Measurements from ENCODE around the gene DYNC1I1.

DNA sequence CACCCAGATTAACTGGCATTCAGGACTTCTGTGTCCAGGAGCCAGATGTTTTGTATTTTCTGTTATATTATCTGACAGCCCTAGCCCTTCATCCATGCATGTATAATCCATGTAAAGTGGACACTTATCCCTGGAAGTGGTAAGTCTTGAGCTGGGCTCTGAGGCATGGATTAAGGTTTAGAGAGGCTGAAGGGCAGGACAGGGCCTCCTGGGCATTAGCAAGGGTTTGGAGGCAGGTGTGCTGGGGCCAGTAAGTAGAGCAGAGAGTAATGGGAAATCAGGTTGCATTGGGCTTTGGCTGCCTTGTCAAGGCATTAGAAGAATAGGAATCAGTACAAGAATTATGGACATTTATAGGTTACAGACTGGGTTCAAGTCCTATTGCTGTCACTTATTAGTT, 138.0 kb downstream of the DYNC1I1 start:
- TF ChIP-seq, protein P1, sequence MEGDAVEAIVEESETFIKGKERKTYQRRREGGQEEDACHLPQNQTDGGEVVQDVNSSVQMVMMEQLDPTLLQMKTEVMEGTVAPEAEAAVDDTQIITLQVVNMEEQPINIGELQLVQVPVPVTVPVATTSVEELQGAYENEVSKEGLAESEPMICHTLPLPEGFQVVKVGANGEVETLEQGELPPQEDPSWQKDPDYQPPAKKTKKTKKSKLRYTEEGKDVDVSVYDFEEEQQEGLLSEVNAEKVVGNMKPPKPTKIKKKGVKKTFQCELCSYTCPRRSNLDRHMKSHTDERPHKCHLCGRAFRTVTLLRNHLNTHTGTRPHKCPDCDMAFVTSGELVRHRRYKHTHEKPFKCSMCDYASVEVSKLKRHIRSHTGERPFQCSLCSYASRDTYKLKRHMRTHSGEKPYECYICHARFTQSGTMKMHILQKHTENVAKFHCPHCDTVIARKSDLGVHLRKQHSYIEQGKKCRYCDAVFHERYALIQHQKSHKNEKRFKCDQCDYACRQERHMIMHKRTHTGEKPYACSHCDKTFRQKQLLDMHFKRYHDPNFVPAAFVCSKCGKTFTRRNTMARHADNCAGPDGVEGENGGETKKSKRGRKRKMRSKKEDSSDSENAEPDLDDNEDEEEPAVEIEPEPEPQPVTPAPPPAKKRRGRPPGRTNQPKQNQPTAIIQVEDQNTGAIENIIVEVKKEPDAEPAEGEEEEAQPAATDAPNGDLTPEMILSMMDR (conservative IDR thresholded peaks at IDR 0.05; ENCODE audit: low read depth in 2 of 2): no peak
- TF ChIP-seq, protein P2, sequence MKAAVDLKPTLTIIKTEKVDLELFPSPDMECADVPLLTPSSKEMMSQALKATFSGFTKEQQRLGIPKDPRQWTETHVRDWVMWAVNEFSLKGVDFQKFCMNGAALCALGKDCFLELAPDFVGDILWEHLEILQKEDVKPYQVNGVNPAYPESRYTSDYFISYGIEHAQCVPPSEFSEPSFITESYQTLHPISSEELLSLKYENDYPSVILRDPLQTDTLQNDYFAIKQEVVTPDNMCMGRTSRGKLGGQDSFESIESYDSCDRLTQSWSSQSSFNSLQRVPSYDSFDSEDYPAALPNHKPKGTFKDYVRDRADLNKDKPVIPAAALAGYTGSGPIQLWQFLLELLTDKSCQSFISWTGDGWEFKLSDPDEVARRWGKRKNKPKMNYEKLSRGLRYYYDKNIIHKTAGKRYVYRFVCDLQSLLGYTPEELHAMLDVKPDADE (IDR thresholded peaks at IDR 0.05): no peak
- no peak for TF ChIP-seq EZH2 (IDR thresholded peaks at IDR 0.05; ENCODE audit: low read depth, unreplicated experiment)
- TF ChIP-seq POLR2AphosphoS5 (IDR thresholded peaks at IDR 0.05; ENCODE audit: low read depth): no peak
- TF ChIP-seq EZH2phosphoT487 (IDR thresholded peaks at IDR 0.05; ENCODE audit: unreplicated experiment): no peak
- TF ChIP-seq JUNB (IDR thresholded peaks at IDR 0.05; ENCODE audit: unreplicated experiment): no peak
- no peak for TF ChIP-seq CREB1 (CRISPR knock-in tag; IDR thresholded peaks at IDR 0.05; ENCODE audit: low read depth)
- TF ChIP-seq, protein P3, sequence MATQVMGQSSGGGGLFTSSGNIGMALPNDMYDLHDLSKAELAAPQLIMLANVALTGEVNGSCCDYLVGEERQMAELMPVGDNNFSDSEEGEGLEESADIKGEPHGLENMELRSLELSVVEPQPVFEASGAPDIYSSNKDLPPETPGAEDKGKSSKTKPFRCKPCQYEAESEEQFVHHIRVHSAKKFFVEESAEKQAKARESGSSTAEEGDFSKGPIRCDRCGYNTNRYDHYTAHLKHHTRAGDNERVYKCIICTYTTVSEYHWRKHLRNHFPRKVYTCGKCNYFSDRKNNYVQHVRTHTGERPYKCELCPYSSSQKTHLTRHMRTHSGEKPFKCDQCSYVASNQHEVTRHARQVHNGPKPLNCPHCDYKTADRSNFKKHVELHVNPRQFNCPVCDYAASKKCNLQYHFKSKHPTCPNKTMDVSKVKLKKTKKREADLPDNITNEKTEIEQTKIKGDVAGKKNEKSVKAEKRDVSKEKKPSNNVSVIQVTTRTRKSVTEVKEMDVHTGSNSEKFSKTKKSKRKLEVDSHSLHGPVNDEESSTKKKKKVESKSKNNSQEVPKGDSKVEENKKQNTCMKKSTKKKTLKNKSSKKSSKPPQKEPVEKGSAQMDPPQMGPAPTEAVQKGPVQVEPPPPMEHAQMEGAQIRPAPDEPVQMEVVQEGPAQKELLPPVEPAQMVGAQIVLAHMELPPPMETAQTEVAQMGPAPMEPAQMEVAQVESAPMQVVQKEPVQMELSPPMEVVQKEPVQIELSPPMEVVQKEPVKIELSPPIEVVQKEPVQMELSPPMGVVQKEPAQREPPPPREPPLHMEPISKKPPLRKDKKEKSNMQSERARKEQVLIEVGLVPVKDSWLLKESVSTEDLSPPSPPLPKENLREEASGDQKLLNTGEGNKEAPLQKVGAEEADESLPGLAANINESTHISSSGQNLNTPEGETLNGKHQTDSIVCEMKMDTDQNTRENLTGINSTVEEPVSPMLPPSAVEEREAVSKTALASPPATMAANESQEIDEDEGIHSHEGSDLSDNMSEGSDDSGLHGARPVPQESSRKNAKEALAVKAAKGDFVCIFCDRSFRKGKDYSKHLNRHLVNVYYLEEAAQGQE (IDR thresholded peaks at IDR 0.05; ENCODE audit: unreplicated experiment): no peak
- TF ChIP-seq, protein P4, sequence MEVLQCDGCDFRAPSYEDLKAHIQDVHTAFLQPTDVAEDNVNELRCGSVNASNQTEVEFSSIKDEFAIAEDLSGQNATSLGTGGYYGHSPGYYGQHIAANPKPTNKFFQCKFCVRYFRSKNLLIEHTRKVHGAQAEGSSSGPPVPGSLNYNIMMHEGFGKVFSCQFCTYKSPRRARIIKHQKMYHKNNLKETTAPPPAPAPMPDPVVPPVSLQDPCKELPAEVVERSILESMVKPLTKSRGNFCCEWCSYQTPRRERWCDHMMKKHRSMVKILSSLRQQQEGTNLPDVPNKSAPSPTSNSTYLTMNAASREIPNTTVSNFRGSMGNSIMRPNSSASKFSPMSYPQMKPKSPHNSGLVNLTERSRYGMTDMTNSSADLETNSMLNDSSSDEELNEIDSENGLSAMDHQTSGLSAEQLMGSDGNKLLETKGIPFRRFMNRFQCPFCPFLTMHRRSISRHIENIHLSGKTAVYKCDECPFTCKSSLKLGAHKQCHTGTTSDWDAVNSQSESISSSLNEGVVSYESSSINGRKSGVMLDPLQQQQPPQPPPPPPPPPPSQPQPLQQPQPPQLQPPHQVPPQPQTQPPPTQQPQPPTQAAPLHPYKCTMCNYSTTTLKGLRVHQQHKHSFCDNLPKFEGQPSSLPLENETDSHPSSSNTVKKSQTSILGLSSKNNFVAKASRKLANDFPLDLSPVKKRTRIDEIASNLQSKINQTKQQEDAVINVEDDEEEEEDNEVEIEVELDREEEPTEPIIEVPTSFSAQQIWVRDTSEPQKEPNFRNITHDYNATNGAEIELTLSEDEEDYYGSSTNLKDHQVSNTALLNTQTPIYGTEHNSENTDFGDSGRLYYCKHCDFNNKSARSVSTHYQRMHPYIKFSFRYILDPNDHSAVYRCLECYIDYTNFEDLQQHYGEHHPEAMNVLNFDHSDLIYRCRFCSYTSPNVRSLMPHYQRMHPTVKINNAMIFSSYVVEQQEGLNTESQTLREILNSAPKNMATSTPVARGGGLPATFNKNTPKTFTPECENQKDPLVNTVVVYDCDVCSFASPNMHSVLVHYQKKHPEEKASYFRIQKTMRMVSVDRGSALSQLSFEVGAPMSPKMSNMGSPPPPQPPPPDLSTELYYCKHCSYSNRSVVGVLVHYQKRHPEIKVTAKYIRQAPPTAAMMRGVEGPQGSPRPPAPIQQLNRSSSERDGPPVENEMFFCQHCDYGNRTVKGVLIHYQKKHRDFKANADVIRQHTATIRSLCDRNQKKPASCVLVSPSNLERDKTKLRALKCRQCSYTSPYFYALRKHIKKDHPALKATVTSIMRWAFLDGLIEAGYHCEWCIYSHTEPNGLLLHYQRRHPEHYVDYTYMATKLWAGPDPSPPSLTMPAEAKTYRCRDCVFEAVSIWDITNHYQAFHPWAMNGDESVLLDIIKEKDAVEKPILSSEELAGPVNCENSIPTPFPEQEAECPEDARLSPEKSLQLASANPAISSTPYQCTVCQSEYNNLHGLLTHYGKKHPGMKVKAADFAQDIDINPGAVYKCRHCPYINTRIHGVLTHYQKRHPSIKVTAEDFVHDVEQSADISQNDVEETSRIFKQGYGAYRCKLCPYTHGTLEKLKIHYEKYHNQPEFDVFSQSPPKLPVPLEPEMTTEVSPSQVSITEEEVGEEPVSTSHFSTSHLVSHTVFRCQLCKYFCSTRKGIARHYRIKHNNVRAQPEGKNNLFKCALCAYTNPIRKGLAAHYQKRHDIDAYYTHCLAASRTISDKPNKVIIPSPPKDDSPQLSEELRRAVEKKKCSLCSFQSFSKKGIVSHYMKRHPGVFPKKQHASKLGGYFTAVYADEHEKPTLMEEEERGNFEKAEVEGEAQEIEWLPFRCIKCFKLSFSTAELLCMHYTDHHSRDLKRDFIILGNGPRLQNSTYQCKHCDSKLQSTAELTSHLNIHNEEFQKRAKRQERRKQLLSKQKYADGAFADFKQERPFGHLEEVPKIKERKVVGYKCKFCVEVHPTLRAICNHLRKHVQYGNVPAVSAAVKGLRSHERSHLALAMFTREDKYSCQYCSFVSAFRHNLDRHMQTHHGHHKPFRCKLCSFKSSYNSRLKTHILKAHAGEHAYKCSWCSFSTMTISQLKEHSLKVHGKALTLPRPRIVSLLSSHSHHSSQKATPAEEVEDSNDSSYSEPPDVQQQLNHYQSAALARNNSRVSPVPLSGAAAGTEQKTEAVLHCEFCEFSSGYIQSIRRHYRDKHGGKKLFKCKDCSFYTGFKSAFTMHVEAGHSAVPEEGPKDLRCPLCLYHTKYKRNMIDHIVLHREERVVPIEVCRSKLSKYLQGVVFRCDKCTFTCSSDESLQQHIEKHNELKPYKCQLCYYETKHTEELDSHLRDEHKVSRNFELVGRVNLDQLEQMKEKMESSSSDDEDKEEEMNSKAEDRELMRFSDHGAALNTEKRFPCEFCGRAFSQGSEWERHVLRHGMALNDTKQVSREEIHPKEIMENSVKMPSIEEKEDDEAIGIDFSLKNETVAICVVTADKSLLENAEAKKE (CRISPR knock-in tag; IDR thresholded peaks at IDR 0.05): no peak

Data from GM23338 (cell line).